Measurements from ENCODE around the gene DEUP1.

DEUP1 gene

DNA sequence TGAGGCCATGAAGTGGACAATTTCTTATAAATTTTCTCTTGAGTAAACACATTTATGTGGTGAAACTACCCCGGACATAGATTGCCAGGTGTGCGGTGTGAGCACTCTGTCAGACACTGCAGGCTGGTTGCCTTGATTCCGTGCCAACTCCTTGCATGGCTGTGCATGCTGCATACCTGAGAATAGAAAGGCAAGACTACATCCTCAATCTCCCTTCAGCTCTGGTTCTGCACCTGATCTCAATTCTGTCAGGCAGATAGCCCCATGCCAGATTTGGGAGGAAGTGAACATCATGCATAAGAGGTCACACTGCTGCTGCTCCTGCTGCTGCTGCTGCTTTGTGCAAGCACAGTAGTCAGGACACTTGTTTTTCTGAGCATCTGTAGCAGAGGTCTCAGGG is 42.5 kb upstream of the DEUP1 start:
- no peaks in the 10 kb centered on the region for H3K27me3 ChIP-seq (ENCODE audit: insufficient read depth, low read length)
- H4K20me1 ChIP-seq (ENCODE audit: insufficient read depth, low read length) = no peaks in the 10 kb centered on the region
- no peaks in the 10 kb centered on the region for H3K4me1 ChIP-seq (ENCODE audit: insufficient read depth, low read length, severe bottlenecking)
- H3K9ac ChIP-seq (ENCODE audit: low read length) = no peak overlapping the region
- no peak overlapping the region for H3K4me2 ChIP-seq (ENCODE audit: low read length)
- H3K36me3 ChIP-seq (ENCODE audit: insufficient read depth, low read length) = no peaks in the 10 kb centered on the region
- no peak overlapping the region for H2AFZ ChIP-seq (ENCODE audit: low read length)
- TF ChIP-seq, protein P1, sequence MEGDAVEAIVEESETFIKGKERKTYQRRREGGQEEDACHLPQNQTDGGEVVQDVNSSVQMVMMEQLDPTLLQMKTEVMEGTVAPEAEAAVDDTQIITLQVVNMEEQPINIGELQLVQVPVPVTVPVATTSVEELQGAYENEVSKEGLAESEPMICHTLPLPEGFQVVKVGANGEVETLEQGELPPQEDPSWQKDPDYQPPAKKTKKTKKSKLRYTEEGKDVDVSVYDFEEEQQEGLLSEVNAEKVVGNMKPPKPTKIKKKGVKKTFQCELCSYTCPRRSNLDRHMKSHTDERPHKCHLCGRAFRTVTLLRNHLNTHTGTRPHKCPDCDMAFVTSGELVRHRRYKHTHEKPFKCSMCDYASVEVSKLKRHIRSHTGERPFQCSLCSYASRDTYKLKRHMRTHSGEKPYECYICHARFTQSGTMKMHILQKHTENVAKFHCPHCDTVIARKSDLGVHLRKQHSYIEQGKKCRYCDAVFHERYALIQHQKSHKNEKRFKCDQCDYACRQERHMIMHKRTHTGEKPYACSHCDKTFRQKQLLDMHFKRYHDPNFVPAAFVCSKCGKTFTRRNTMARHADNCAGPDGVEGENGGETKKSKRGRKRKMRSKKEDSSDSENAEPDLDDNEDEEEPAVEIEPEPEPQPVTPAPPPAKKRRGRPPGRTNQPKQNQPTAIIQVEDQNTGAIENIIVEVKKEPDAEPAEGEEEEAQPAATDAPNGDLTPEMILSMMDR (IDR thresholded peaks at IDR 0.05; ENCODE audit: low read length) = no peak
- TF ChIP-seq EZH2 (IDR thresholded peaks at IDR 0.05; ENCODE audit: borderline replicate concordance, low read length) = no peak
- no peak overlapping the region for H3K27ac ChIP-seq (ENCODE audit: low read depth, low read length, poor library complexity, severe bottlenecking)
- H3K9me3 ChIP-seq (ENCODE audit: low read length) = no peaks in the 10 kb centered on the region
- no peak overlapping the region for H3K4me3 ChIP-seq (ENCODE audit: low read depth, low read length, poor library complexity, severe bottlenecking)
- H3F3A ChIP-seq (ENCODE audit: insufficient read depth, low read length) = no peaks in the 10 kb centered on the region
- H3K9me2 ChIP-seq (ENCODE audit: low read depth, low read length) = no peaks in the 10 kb centered on the region
- no peaks in the 10 kb centered on the region for H3K79me2 ChIP-seq (ENCODE audit: insufficient read depth, low read length)

DNA sequence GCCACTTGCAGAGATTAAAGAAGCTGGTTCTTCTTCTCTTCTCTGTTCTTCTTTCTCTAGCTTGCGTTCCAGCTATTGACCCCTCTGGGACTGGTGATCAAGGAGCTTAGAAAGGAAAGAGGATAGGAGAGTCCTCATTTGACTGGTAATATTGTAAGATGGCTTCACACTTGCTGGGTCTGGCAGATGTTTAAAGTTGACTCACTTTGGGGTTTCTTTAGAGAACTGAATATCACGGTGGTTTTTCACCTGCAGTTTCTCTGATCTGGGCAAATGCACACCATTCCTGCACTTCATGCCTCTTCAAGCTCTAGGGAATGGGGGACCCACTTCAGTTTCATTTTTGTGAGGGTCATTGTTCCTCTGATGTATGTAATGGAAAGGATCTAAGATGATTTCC is 41.8 kb upstream of the DEUP1 start:
- Histone ChIP-seq H3K4me3 (ENCODE audit: low read depth, low read length, poor library complexity, severe bottlenecking) (no peak overlapping the region), H2AFZ (ENCODE audit: low read length) (no peak overlapping the region), H3K27ac (ENCODE audit: low read depth, low read length, poor library complexity, severe bottlenecking) (no peak overlapping the region), H3K9me3 (ENCODE audit: low read length) (no peaks in the 10 kb centered on the region), H3K9me2 (ENCODE audit: low read depth, low read length) (no peaks in the 10 kb centered on the region), H3K79me2 (ENCODE audit: insufficient read depth, low read length) (no peaks in the 10 kb centered on the region), H3F3A (ENCODE audit: insufficient read depth, low read length) (no peaks in the 10 kb centered on the region), H3K4me2 (ENCODE audit: low read length) (no peak overlapping the region), H3K9ac (ENCODE audit: low read length) (no peak overlapping the region), H3K27me3 (ENCODE audit: insufficient read depth, low read length) (no peaks in the 10 kb centered on the region), H3K36me3 (ENCODE audit: insufficient read depth, low read length) (no peaks in the 10 kb centered on the region), H3K4me1 (ENCODE audit: insufficient read depth, low read length, severe bottlenecking) (no peaks in the 10 kb centered on the region), H4K20me1 (ENCODE audit: insufficient read depth, low read length) (no peaks in the 10 kb centered on the region)
- TF ChIP-seq, protein P1 (IDR thresholded peaks at IDR 0.05; ENCODE audit: low read length) = no peak
- TF ChIP-seq EZH2 (IDR thresholded peaks at IDR 0.05; ENCODE audit: borderline replicate concordance, low read length) = no peak

DNA sequence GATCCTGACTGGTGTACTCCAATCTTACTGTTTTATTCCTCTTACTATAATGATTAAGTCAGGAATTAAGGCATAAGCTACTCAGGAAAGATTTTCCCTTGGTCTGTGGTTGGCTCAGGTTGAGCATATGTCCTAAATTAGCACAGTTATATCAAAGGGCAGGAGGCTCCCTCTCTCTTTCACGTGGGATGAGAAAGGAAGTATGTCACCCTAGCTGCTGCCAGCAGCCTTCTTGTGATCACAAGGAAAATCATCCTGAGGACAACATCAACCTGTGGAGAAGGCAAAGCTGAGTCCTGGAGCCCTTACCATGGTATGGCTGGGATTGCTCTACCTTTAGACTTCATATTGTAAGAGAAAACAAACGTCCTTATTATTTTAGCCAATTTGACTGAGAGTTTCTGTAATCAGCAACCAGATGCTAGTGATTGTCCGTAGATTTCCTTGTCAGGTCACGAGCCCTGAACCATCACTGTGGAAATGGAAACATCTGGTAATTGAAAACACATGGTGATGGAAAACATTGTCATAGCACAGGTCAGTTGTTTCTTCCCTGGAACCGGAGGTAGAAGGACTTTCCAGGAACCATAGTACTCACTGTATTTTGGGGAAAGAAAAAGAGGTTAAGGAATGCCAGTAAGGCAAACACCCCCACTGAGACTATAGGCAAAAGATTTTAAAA is 40.6 kb upstream of the DEUP1 start:
- H4K20me1 ChIP-seq (ENCODE audit: insufficient read depth, low read length) = no peaks in the 10 kb centered on the region
- no peak overlapping the region for H3K4me3 ChIP-seq (ENCODE audit: low read depth, low read length, poor library complexity, severe bottlenecking)
- no peak overlapping the region for H2AFZ ChIP-seq (ENCODE audit: low read length)
- no peaks in the 10 kb centered on the region for H3K27me3 ChIP-seq (ENCODE audit: insufficient read depth, low read length)
- no peak overlapping the region for H3K27ac ChIP-seq (ENCODE audit: low read depth, low read length, poor library complexity, severe bottlenecking)
- H3K79me2 ChIP-seq (ENCODE audit: insufficient read depth, low read length) = no peaks in the 10 kb centered on the region
- TF ChIP-seq, protein P1 (IDR thresholded peaks at IDR 0.05; ENCODE audit: low read length) = no peak
- H3K9me3 ChIP-seq (ENCODE audit: low read length) = no peaks in the 10 kb centered on the region
- H3K9me2 ChIP-seq (ENCODE audit: low read depth, low read length) = no peaks in the 10 kb centered on the region
- no peaks in the 10 kb centered on the region for H3K4me1 ChIP-seq (ENCODE audit: insufficient read depth, low read length, severe bottlenecking)
- H3K36me3 ChIP-seq (ENCODE audit: insufficient read depth, low read length) = no peaks in the 10 kb centered on the region
- no peak overlapping the region for H3K4me2 ChIP-seq (ENCODE audit: low read length)
- H3K9ac ChIP-seq (ENCODE audit: low read length) = no peak overlapping the region
- H3F3A ChIP-seq (ENCODE audit: insufficient read depth, low read length) = no peaks in the 10 kb centered on the region
